Duodenal mucosa (tissue), 2 donors: Measurements from ENCODE around the gene GAS2.

Experiments
- H3K27ac ChIP-seq: one replicate; pipeline ENCODE4 v1.7.0; 2013; ENCODE audit warnings: low read depth, low read length
- H3K27me3 ChIP-seq, 2 donors: one replicate each; pipeline ENCODE4 v1.7.0; 2013; ENCODE audit warnings: low read length in 2 of 2, control low read depth in 1 of 2; ENCODE audit not compliant: insufficient read depth in 2 of 2, control insufficient read depth in 1 of 2
- H3K36me3 ChIP-seq, 2 donors: one replicate each; pipeline ENCODE4 v1.7.0; 2013; ENCODE audit warnings: low read length in 2 of 2, control low read depth in 1 of 2; ENCODE audit not compliant: insufficient read depth in 2 of 2, control insufficient read depth in 1 of 2
- H3K4me1 ChIP-seq, 2 donors: one replicate each; pipeline ENCODE4 v1.7.0; 2013; ENCODE audit warnings: low read length in 2 of 2, control low read depth in 1 of 2; ENCODE audit not compliant: insufficient read depth in 2 of 2, control insufficient read depth in 1 of 2
- H3K4me3 ChIP-seq, 2 donors: one replicate each; pipeline ENCODE4 v1.7.0; 2013; ENCODE audit warnings: low read length in 2 of 2, low read depth in 1 of 2
- H3K9ac ChIP-seq, 2 donors: one replicate each; pipeline ENCODE4 v1.7.0; 2013; ENCODE audit warnings: low read length in 2 of 2, low read depth in 1 of 2
- H3K9me3 ChIP-seq, 2 donors: one replicate each; pipeline ENCODE4 v1.7.0; 2013; ENCODE audit warnings: low read length in 2 of 2, control low read depth in 1 of 2; ENCODE audit not compliant: control insufficient read depth in 1 of 2

The GAS2 gene

GRCh38 chr11:22671751-22672150 is 5.3 kb downstream of the GAS2 start:
- H3K4me3 ChIP-seq = no peak overlapping the region
- H3K9me3 ChIP-seq = no peaks in the 10 kb centered on the region
- peaks cover 6 to 26% of the 10 kb centered on the region in 2 donors for H3K4me1 ChIP-seq
- no peaks in the 10 kb centered on the region for H3K36me3 ChIP-seq
- no peak overlapping the region for H3K9ac ChIP-seq
- H3K27ac ChIP-seq = no peak overlapping the region
- peaks cover 0 to 5% of the 10 kb centered on the region in 2 donors for H3K27me3 ChIP-seq

- H3K9me3 ChIP-seq = no peaks in the 10 kb centered on the region
- no peaks in the 10 kb centered on the region for H3K36me3 ChIP-seq
- H3K27ac ChIP-seq = no peak overlapping the region
- H3K9ac ChIP-seq = no peak overlapping the region
- H3K27me3 ChIP-seq = no peaks in the 10 kb centered on the region
- H3K4me3 ChIP-seq = peak overlapping the region in 1 of 2 donors; percentile 26
- peaks cover 6 to 24% of the 10 kb centered on the region in 2 donors for H3K4me1 ChIP-seq
These were observed 8.3 kb downstream of the GAS2 start for GRCh38 chr11:22674470-22675439.

- peaks cover 6 to 24% of the 10 kb centered on the region in 2 donors for H3K4me1 ChIP-seq
- H3K4me3 ChIP-seq = no peak overlapping the region
- H3K9me3 ChIP-seq = no peaks in the 10 kb centered on the region
- H3K27ac ChIP-seq = no peak overlapping the region
- no peaks in the 10 kb centered on the region for H3K36me3 ChIP-seq
- H3K27me3 ChIP-seq = no peaks in the 10 kb centered on the region
- H3K9ac ChIP-seq = no peak overlapping the region
These were observed 10.9 kb downstream of the GAS2 start for GRCh38 chr11:22677153-22677903.

GRCh38 chr11:22680628-22681027 is 14.2 kb downstream of the GAS2 start:
- H3K27ac ChIP-seq = no peak overlapping the region

DNA sequence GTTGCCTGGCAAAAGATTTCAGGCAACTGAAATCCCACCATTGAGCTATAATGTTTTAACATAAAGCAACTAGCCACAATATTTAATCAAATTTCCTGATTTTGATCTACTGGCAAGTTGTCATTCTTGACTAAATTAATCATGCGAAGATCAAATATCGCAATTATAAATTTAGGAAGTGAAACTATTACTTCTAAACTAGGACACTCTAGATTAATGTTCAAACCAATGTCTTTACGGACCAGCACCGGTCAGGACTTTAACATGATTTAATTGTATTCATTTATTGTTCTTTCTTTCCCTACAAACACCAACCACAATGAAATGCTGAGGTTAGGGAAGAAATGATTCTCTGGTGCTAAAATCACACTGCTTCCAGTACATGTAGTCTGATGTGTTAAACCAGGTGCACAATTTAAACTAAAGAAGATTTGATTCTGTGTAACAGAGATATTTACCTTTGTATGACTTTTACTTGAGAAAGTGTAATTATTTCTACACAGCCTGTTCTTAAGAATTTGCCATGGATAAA is 14.9 kb downstream of the GAS2 start:
- no peaks in the 10 kb centered on the region for H3K9me3 ChIP-seq
- H3K4me1 ChIP-seq = peaks cover 0 to 5% of the 10 kb centered on the region in 2 donors
- no peaks in the 10 kb centered on the region for H3K36me3 ChIP-seq
- H3K27me3 ChIP-seq = no peaks in the 10 kb centered on the region
- H3K4me3 ChIP-seq = no peak overlapping the region
- no peak overlapping the region for H3K27ac ChIP-seq
- H3K9ac ChIP-seq = no peak overlapping the region

More at GRCh38 chr11:22680628-22681027, 14.2 kb downstream of the GAS2 start:
- Histone ChIP-seq H3K27me3 (no peaks in the 10 kb centered on the region), H3K9ac (no peak overlapping the region), H3K4me3 (no peak overlapping the region), H3K4me1 (peaks cover 0 to 6% of the 10 kb centered on the region in 2 donors), H3K36me3 (no peaks in the 10 kb centered on the region), H3K9me3 (no peaks in the 10 kb centered on the region)

- Histone ChIP-seq H3K27ac (no peak overlapping the region), H3K4me3 (no peak overlapping the region), H3K4me1 (no peaks in the 10 kb centered on the region), H3K9ac (no peak overlapping the region), H3K36me3 (no peaks in the 10 kb centered on the region), H3K9me3 (no peaks in the 10 kb centered on the region), H3K27me3 (no peaks in the 10 kb centered on the region)
These were observed 17.7 kb downstream of the GAS2 start for GRCh38 chr11:22684082-22684481.

GRCh38 chr11:22685111-22685510 is 18.7 kb downstream of the GAS2 start:
- Histone ChIP-seq H3K4me3 (no peak overlapping the region), H3K9me3 (no peaks in the 10 kb centered on the region), H3K9ac (no peak overlapping the region), H3K27me3 (no peaks in the 10 kb centered on the region), H3K4me1 (no peaks in the 10 kb centered on the region), H3K36me3 (no peaks in the 10 kb centered on the region), H3K27ac (no peak overlapping the region)

DNA sequence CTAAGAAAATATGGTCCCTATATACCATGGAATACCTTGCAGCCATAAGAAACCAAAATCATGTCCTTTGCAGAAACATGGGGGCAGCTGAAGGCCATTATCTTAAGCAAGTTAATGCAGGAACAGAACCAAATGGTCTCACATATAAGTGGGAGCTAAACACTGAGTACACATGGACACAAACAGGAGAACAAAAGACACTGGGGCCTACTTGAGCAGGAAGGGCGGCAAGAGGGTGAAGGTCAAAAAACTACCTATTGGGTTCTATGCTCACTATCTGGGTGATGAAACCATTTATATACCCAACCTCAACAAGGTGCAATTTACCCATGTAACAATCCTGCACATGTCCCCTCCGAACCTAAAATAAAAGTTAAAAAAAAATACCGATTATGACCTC is 22.5 kb downstream of the GAS2 start:
- H3K36me3 ChIP-seq = no peaks in the 10 kb centered on the region
- H3K9me3 ChIP-seq = no peaks in the 10 kb centered on the region
- no peak overlapping the region for H3K27ac ChIP-seq
- no peak overlapping the region for H3K4me3 ChIP-seq
- no peaks in the 10 kb centered on the region for H3K4me1 ChIP-seq
- no peak overlapping the region for H3K9ac ChIP-seq
- H3K27me3 ChIP-seq = no peaks in the 10 kb centered on the region

- Histone ChIP-seq H3K27me3 (no peaks in the 10 kb centered on the region), H3K9ac (no peak overlapping the region), H3K9me3 (no peaks in the 10 kb centered on the region), H3K27ac (no peak overlapping the region), H3K36me3 (no peaks in the 10 kb centered on the region), H3K4me1 (no peaks in the 10 kb centered on the region), H3K4me3 (no peak overlapping the region)
These were observed 23.8 kb downstream of the GAS2 start for GRCh38 chr11:22690257-22690656.

- Histone ChIP-seq H3K9ac (no peak overlapping the region), H3K27ac (no peak overlapping the region), H3K36me3 (no peaks in the 10 kb centered on the region), H3K27me3 (no peaks in the 10 kb centered on the region), H3K4me3 (no peak overlapping the region), H3K4me1 (no peaks in the 10 kb centered on the region), H3K9me3 (no peaks in the 10 kb centered on the region)
These were observed 24.5 kb downstream of the GAS2 start for GRCh38 chr11:22690871-22691270.
